Measurements from ENCODE around the gene LCE3B.

The LCE3B gene

DNA sequence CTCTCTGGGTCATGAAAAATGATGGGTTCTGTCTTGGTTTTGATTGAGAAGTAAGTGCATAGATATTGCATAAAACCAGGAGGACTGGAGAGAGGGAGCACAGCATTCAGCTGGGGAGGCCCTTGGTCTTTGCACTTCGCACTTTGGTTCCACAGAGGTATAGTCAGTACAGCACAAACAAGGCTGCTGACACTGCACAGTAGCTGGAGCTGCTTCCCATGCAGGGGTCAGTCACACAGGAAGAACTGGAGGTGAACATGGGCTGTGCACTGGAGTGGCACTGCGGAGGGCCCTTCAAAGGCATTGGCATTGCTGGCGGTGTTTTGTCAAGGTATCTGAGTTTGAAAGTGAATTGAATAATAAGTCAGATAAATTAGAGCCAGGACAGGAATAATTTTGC lies 45.0 kb downstream of the LCE3B start:
- no peak for DNase-seq (ENCODE audit: low read depth)

GRCh38 chr1:152663098-152663497 lies 49.5 kb downstream of the LCE3B start, which contains the start of gene LCE2D:
LCE2D (plus strand) TSS chr1:152663380; CDS start chr1:152664106, 726 bp downstream.
- no peak for DNase-seq (ENCODE audit: low read depth)
